ENCODE results near the gene TCF7L1. TPM values are rescaled to one million over a fixed set of nuclear protein-coding genes. Genes with fewer than 3 reads are reported as not detected.

TCF7L1 gene
- total and polyA plus RNA-seq, 9 of the 15 experiments (the other 6 are each of a cell fraction or from before 2014, with no cell fraction given): 0.03 to 0.11 (median 0.07) TPM; not detected in 5

DNA sequence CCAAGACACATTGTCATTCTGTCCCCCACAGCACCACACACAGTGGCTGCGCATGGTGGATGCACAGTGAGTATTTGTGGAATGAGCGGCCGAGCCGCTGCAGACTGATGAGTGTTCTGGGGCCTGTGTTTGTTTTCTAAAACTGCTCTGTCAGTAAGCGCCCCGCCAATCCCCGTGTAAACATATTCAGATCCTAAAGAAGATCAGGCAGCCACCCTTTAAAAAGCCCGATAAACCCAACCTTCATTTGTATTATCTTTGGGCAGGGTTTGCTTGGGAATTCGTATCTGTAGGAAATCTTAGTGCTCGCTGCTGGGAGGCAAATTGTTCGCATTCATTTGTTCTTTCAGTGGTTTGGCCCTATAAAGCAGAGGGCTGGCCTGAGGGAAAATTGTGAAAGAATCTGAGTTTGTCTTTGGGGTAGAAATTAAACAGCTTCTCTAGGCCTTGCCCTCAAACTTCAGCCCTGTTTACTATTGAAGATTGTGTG is 126.0 kb downstream of the TCF7L1 start (continued):
- no peak for TF ChIP-seq HEY1 (CRISPR knock-in tag; IDR thresholded peaks at IDR 0.05; ENCODE audit: borderline replicate concordance)
- TF ChIP-seq HDAC8 (tag; IDR thresholded peaks at IDR 0.05): no peak

DNA sequence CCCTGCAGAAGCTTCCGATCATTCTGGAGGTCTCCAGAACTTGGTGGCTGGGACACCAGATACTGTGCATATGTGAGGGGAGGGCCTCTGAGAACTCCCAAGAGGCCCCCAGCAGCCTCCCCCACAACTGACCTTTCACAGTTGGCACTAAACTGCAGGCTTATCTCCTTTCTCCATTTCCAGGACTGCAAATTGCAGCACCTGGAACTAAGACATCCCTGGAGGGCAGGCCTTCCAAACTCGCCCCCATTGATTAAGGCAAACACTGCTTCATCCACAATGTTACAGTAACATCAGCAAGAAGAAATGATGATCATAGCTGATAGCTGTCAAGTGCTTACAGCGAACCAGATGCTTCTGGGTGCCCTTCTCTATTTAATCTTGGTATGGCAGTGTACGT is 126.7 kb downstream of the TCF7L1 start:
- Histone ChIP-seq H4K20me1 (replicated peaks; ENCODE audit: control insufficient read depth, insufficient read depth, low read length) (no peaks in the 10 kb centered on the region), H3K4me2 (ENCODE audit: insufficient read depth, low read length) (no peak overlapping the region), H3K79me2 (ENCODE audit: control insufficient read depth, insufficient read depth, low read length) (no peaks in the 10 kb centered on the region), H3K27me3 (ENCODE audit: control insufficient read depth in 2 of 2, insufficient read depth in 2 of 2, low read length in 2 of 2) (peaks cover 42 to 69% of the 10 kb centered on the region in 2 experiments; a peak in 3 of 5 replicates), H3K4me3 (no peak overlapping the region), H3K9me3 (replicated peaks; ENCODE audit: control insufficient read depth, insufficient read depth, low read depth, low read length) (no peaks in the 10 kb centered on the region), H3K9ac (ENCODE audit: insufficient read depth in 1 of 2, low read depth in 2 of 2, low read length in 2 of 2) (no peak overlapping the region), H2AFZ (ENCODE audit: low read depth, low read length) (no peak overlapping the region), H3K4me1 (replicated peaks in 1 of 2; ENCODE audit: control insufficient read depth in 2 of 2, insufficient read depth in 2 of 2, low read length in 2 of 2) (0 out of 5 replicates have a peak, but pooled peaks cover 0 to 3% of the 10 kb centered on the region in 2 experiments), H3K9me1 (ENCODE audit: control insufficient read depth, insufficient read depth, low read length) (no peaks in the 10 kb centered on the region), H3K27ac (ENCODE audit: extremely low read depth, low read depth, low read length) (no peak overlapping the region), H3K36me3 (ENCODE audit: control insufficient read depth, insufficient read depth, low read length) (no peaks in the 10 kb centered on the region)
- ChIA-PET CTCF (ENCODE audit: low intra/inter-chr PET ratio) (no interaction called here), POLR2A (no interaction called here)
- intact Hi-C loops (cut with micrococcal nuclease): no loop called here
- in situ Hi-C loops (cut with MboI): no loop called here
- DNase-seq (ENCODE audit: extremely low read depth in 1 of 4, low spot score in 3 of 4) (no peak), ATAC-seq (no peak), FAIRE-seq (no peak)
- no peak for TF ChIP-seq NR0B1 (IDR thresholded peaks at IDR 0.05; ENCODE audit: partially characterized antibody)
- no peak for TF ChIP-seq POU5F1 (IDR thresholded peaks at IDR 0.05; ENCODE audit: borderline replicate concordance, low read depth, low read length, partially characterized antibody)
- TF ChIP-seq ZNF384 (IDR thresholded peaks at IDR 0.05; ENCODE audit: low read depth, low read length): no peak
- TF ChIP-seq TCFL5 (CRISPR knock-in tag; conservative IDR thresholded peaks at IDR 0.05): no peak
- no peak for TF ChIP-seq PTRF (tag; IDR thresholded peaks at IDR 0.05)
- no peak for TF ChIP-seq ZBTB33 (CRISPR knock-in tag; IDR thresholded peaks at IDR 0.05)
- TF ChIP-seq CHD1 (IDR thresholded peaks at IDR 0.05; ENCODE audit: low read length): no peak
- no TSS peak for BruUV-seq (replicated peaks)
- 0% methylated on average over 3 of the region's 4 CpGs for WGBS (ENCODE audit: insufficient coverage, low coverage, missing lambda C conversion rate)

All from K562 (cell line).